Tibial artery (tissue), 4 donors: ENCODE data around the gene FGF14.

Experiments used
- DNase-seq, 2 donors: peaks; one replicate each; pipeline ENCODE4 v3.0.0-alpha.2; 2019
- H3K27ac ChIP-seq, 2 donors: fragments of 200-600 bp; sonication (generic) in 1 of 2; 1 replicate in 1 of 2; 2 replicates in 1 of 2; pipeline ENCODE4 v1.5.1; 2018 to 2019; ENCODE audit warnings: mild to moderate bottlenecking in 1 of 2
- H3K27me3 ChIP-seq, 2 donors: fragments of 200-600 bp; sonication (generic) in 1 of 2; one replicate each; pipeline versions ENCODE4 v1.5.1 to v1.6.0; 2016 to 2019
- H3K36me3 ChIP-seq, 3 donors: fragments of 200-600 bp; sonication (generic) in 2 of 3; one replicate each; pipeline ENCODE4 v1.5.1; 2016 to 2019; ENCODE audit warnings: mild to moderate bottlenecking in 2 of 3
- H3K4me1 ChIP-seq, 4 donors: fragments of 200-600 bp; sonication (generic) in 2 of 4; 1 replicate in 3 of 4; 2 replicates in 1 of 4; pipeline ENCODE4 v1.5.1; 2016 to 2019
- H3K4me3 ChIP-seq, 2 donors: fragments of 200-600 bp; sonication (generic) in 1 of 2; 1 replicate in 1 of 2; 2 replicates in 1 of 2; pipeline ENCODE4 v1.5.1; 2018 to 2019; ENCODE audit warnings: mild to moderate bottlenecking in 2 of 2
- H3K9me3 ChIP-seq, 3 donors: fragments of 200-600 bp; sonication (generic) in 1 of 3; one replicate each; pipeline ENCODE4 v1.5.1; 2016 to 2019
- intact Hi-C: fragments of 100-400 bp; cut with DNase I; formaldehyde crosslinking; loops from one replicate; pipeline ENCODE4 v1.15.0; 2023; ENCODE audit warnings: low total_unique reads
- TF ChIP-seq, protein P1 (sequence below), 2 experiments: fragments of 200-600 bp in 1 of 2; fragments of 450-650 bp in 1 of 2; IDR thresholded peaks; one replicate each; pipeline ENCODE4 v1.5.1; 2017 to 2019; ENCODE audit warnings: antibody characterized with exemption in 2 of 2, mild to moderate bottlenecking in 1 of 2, moderate library complexity in 1 of 2

Gene FGF14

DNA sequence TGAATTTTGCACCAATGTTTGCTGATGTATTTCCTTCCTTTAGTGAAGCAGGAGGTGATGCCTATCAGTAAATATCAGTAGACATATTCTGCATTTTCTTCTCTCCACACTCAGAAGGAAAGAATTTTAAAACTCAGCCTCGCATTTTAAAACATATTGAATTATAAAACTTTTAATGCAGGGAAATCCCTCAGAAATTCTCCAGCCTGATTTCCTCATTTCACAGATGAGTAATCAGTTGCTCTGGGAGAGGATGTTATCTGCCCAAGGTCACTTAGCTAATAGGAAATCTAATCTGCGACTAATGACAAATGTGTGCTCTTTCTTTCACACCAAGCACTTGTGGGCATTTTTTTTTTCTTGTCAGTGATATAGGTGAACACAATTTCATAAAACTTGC, 628.8 kb downstream of the FGF14 start:
- Histone ChIP-seq H3K27ac (no peak overlapping the region), H3K4me3 (no peak overlapping the region), H3K4me1 (no peaks in the 10 kb centered on the region), H3K9me3 (no peaks in the 10 kb centered on the region), H3K27me3 (no peaks in the 10 kb centered on the region), H3K36me3 (no peaks in the 10 kb centered on the region)
- intact Hi-C loops, result no loop called here
- TF ChIP-seq, protein P1, sequence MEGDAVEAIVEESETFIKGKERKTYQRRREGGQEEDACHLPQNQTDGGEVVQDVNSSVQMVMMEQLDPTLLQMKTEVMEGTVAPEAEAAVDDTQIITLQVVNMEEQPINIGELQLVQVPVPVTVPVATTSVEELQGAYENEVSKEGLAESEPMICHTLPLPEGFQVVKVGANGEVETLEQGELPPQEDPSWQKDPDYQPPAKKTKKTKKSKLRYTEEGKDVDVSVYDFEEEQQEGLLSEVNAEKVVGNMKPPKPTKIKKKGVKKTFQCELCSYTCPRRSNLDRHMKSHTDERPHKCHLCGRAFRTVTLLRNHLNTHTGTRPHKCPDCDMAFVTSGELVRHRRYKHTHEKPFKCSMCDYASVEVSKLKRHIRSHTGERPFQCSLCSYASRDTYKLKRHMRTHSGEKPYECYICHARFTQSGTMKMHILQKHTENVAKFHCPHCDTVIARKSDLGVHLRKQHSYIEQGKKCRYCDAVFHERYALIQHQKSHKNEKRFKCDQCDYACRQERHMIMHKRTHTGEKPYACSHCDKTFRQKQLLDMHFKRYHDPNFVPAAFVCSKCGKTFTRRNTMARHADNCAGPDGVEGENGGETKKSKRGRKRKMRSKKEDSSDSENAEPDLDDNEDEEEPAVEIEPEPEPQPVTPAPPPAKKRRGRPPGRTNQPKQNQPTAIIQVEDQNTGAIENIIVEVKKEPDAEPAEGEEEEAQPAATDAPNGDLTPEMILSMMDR (IDR thresholded peaks at IDR 0.05), result no peak
- no peak for DNase-seq

DNA sequence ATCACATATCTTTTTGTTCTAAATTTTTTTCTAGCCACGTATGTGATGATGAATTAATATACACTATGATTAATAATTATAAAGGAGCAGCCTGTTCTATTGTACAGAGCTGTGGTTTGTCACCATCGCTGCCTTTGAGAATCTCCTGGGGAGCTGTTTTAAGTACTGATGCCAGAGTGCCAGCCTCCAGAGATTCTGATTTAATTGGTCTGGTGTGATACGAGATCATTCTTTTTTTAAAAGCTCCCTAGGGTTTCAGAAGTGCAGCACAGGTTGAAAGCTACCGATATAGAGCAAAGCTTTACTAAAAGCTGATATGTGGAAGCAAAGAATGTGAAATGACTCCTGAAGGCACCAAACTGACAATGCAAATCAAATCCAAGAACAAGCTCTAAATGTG, 634.7 kb downstream of the FGF14 start:
- no peaks in the 10 kb centered on the region for H3K27me3 ChIP-seq
- no peak overlapping the region for H3K27ac ChIP-seq
- H3K4me3 ChIP-seq, result no peak overlapping the region
- H3K4me1 ChIP-seq, result no peaks in the 10 kb centered on the region
- H3K36me3 ChIP-seq, result no peaks in the 10 kb centered on the region
- intact Hi-C loops, result no loop called here
- H3K9me3 ChIP-seq, result no peaks in the 10 kb centered on the region
- TF ChIP-seq, protein P1 (IDR thresholded peaks at IDR 0.05), result no peak
- DNase-seq, result no peak

DNA sequence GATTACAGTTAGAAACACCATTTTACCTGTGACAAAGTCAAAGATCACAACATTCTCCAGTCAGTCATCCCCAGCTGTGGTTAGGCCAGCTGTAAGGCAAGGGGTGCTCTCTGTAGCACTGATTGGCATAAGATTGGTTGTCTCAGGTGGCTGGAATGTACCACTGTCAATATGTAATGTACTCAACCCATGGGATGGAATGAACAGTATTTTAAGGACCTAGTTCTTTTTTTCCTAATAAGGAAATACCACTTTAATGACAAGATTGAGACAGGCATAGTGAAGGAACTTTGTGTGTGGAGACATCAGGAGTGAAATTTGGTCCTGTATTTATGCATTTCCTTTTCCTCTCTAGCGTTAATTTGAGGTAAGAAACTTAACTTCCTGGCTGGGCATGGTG, 638.7 kb downstream of the FGF14 start:
- H3K4me3 ChIP-seq, result no peak overlapping the region
- intact Hi-C loops, result no loop called here
- H3K9me3 ChIP-seq, result no peaks in the 10 kb centered on the region
- H3K4me1 ChIP-seq, result no peaks in the 10 kb centered on the region
- no peak for DNase-seq
- H3K27me3 ChIP-seq, result no peaks in the 10 kb centered on the region
- H3K36me3 ChIP-seq, result no peaks in the 10 kb centered on the region
- no peak overlapping the region for H3K27ac ChIP-seq
- TF ChIP-seq, protein P1 (IDR thresholded peaks at IDR 0.05), result no peak

DNA sequence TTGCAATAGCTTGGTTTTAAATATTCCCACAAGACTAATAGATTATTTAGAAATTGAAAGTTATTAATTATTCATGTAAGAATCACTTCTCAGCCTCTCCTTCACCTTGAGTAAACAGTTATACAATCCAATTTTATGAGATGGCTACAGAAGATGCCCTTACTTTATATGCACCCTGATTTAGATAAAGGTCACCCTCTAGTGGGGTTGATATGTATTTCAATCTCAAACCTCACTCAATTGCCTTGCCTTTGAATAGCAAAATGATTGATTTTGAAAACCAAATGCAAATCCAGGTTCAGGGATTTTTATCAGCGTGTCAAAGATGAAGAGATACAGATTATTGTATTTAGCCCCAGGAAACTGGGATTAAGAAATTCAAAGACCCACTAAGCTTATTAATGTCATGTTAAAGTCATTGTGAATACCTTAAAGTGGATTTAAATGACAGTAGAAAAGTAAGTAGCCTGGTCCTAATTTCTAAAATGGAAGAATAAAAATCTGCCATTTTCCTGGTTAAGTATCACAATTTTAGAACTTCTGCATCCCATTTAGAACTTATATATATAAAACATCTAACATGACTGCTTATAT, 644.3 kb downstream of the FGF14 start:
- Histone ChIP-seq H3K9me3 (no peaks in the 10 kb centered on the region), H3K27me3 (no peaks in the 10 kb centered on the region), H3K4me3 (no peak overlapping the region), H3K4me1 (no peaks in the 10 kb centered on the region), H3K36me3 (no peaks in the 10 kb centered on the region), H3K27ac (no peak overlapping the region)
- intact Hi-C loops, result loop anchor here (5.0 kb wide), 2 partner anchors 240 to 610 kb away; no protein-coding TSS in a partner anchor
- TF ChIP-seq, protein P1 (IDR thresholded peaks at IDR 0.05), result peak; percentile 55 to 73
- DNase-seq, result no peak

DNA sequence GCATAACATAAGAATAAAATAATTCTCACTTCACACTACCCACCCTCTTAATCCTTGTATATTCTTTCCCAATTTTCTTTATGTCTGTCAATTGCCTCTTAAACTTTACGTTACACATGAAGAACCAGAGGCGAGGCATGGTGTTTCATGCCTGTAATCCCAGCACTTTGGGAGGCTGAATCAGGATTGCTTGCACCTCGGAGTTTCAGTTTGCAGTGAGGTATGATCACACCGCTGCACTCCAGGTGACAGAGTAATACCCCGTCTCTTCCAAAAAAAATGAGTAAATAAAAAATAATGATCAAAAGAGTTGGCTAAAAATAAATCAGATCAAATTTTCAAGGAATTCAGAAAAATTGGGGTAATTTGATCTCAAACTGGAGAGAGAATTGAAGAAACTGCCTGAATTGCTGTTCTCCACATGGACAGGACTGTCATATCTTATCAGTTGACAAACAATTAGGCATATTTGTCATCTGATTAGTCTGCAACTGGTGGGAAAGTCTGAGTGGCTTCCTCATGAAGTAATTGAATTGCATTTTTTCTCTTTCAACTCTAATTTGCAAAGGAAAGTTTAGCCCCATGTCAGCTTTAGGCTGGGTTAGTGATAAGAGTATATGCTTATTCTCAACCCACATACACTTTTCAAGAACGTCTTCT, 646.5 kb downstream of the FGF14 start:
- H3K4me3 ChIP-seq, result no peak overlapping the region
- intact Hi-C loops, result loop anchor here (5.0 kb wide), 2 partner anchors 238 to 608 kb away; no protein-coding TSS in a partner anchor

More for the DNA sequence above, 646.5 kb downstream of the FGF14 start:
- no peaks in the 10 kb centered on the region for H3K36me3 ChIP-seq
- no peak for DNase-seq
- TF ChIP-seq, protein P1 (IDR thresholded peaks at IDR 0.05), result no peak
- peaks cover 0 to 5% (median 2%) of the 10 kb centered on the region in 4 donors for H3K4me1 ChIP-seq
- H3K27ac ChIP-seq, result no peak overlapping the region
- no peaks in the 10 kb centered on the region for H3K27me3 ChIP-seq
- H3K9me3 ChIP-seq, result no peaks in the 10 kb centered on the region
